ENCODE measurements around the gene CCL22. TPM values are rescaled to one million over a fixed set of nuclear protein-coding genes. Genes with fewer than 3 reads are reported as not detected.

Gene CCL22
- total and polyA plus RNA-seq, 2 of the 4 experiments (the other 2 are of a cell fraction), result not detected

DNA sequence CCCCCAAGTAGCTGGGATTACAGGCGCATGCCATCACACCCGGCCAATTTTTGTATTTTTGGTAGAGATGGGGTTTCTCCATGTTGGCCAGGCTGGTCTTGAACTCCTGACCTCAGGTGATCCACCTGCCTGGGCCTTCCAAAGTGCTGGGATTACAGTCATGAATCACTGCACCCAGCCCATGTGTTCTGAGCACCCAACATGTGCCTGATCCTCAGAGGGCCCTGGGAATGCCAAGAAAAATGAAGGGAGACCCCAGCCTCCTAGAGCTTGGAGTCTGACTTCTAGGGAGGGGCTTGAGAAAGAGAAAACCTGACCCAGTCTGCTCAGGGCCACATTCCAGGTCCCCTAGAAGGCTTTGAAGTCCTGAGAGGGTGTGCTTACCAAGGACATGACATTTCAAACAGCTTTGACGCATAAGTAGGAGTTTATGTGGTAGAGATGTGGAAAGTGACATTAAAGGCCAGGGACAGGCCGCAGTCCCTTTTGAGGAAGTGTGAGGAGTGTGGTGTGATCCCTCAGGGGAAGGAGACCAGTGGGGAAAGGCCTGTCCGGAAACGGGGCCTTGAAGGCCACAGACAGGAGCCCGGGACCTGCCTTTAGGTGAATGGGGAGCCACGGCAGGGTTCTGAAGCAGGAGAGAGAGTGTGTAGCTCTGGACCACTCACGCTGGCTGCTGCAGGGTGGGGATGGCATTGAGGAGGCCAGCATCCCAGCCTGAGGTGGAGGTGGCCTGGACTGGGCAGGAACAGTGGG, 1.1 kb upstream of the CCL22 start:
- dilution Hi-C loops (cut with HindIII; ENCODE audit: low sequenced_read_pairs, unreplicated experiment) (no loop called here), in situ Hi-C loops (cut with MboI; ENCODE audit: low sequenced_read_pairs) (no loop called here), intact Hi-C loops (cut with micrococcal nuclease) (no loop called here)
- H2AFZ ChIP-seq (replicated peaks; ENCODE audit: low read length, poor library complexity), result no peak overlapping the region
- no peak overlapping the region for H3K14ac ChIP-seq (replicated peaks; ENCODE audit: low read depth, low read length)
- ChIA-PET POLR2A (ENCODE audit: unreplicated experiment) (no interaction called here), CTCF (no interaction called here)
- H3K4ac ChIP-seq (ENCODE audit: low read depth, low read length), result no peak overlapping the region
- H3K56ac ChIP-seq (ENCODE audit: extremely low read depth, insufficient read depth, low read length), result no peak overlapping the region
- no peak for DNase-seq
- no peak overlapping the region for H2BK20ac ChIP-seq (ENCODE audit: low read depth, low read length)
- no peak overlapping the region for H3K4me3 ChIP-seq (ENCODE audit: insufficient read depth, low read depth, low read length)
- no peak overlapping the region for H4K8ac ChIP-seq (ENCODE audit: low read depth in 2 of 2, low read length in 2 of 2)
- H3K4me1 ChIP-seq (ENCODE audit: control insufficient read depth, insufficient read depth, low read length), result no peaks in the 10 kb centered on the region
- TF ChIP-seq RAD21 (IDR thresholded peaks at IDR 0.05; ENCODE audit: low read length) (no peak), NFE2L2 (IDR thresholded peaks at IDR 0.05; ENCODE audit: low read depth, low read length) (no peak), RCOR1 (IDR thresholded peaks at IDR 0.05; ENCODE audit: insufficient replicate concordance, low read length) (no peak), MAFK (IDR thresholded peaks at IDR 0.05; ENCODE audit: low read depth, low read length) (no peak), CHD1 (IDR thresholded peaks at IDR 0.05; ENCODE audit: low read depth, low read length) (no peak), MXI1 (IDR thresholded peaks at IDR 0.05; ENCODE audit: borderline replicate concordance, low read depth, low read length) (no peak), FOS (IDR thresholded peaks at IDR 0.05; ENCODE audit: low read depth, low read length) (no peak), BHLHE40 (IDR thresholded peaks at IDR 0.05; ENCODE audit: low read depth, low read length) (no peak), POLR2A (IDR thresholded peaks at IDR 0.05; ENCODE audit: low read depth, low read length) (no peak), SMC3 (IDR thresholded peaks at IDR 0.05; ENCODE audit: low read depth, low read length) (no peak), MAZ (IDR thresholded peaks at IDR 0.05; ENCODE audit: borderline replicate concordance, low read depth, low read length) (no peak), RFX5 (IDR thresholded peaks at IDR 0.05; ENCODE audit: low read depth, low read length) (no peak)
- TF ChIP-seq, protein P1, sequence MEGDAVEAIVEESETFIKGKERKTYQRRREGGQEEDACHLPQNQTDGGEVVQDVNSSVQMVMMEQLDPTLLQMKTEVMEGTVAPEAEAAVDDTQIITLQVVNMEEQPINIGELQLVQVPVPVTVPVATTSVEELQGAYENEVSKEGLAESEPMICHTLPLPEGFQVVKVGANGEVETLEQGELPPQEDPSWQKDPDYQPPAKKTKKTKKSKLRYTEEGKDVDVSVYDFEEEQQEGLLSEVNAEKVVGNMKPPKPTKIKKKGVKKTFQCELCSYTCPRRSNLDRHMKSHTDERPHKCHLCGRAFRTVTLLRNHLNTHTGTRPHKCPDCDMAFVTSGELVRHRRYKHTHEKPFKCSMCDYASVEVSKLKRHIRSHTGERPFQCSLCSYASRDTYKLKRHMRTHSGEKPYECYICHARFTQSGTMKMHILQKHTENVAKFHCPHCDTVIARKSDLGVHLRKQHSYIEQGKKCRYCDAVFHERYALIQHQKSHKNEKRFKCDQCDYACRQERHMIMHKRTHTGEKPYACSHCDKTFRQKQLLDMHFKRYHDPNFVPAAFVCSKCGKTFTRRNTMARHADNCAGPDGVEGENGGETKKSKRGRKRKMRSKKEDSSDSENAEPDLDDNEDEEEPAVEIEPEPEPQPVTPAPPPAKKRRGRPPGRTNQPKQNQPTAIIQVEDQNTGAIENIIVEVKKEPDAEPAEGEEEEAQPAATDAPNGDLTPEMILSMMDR (conservative IDR thresholded peaks at IDR 0.05; ENCODE audit: low read depth, low read length), result no peak
- TF ChIP-seq, protein P2, sequence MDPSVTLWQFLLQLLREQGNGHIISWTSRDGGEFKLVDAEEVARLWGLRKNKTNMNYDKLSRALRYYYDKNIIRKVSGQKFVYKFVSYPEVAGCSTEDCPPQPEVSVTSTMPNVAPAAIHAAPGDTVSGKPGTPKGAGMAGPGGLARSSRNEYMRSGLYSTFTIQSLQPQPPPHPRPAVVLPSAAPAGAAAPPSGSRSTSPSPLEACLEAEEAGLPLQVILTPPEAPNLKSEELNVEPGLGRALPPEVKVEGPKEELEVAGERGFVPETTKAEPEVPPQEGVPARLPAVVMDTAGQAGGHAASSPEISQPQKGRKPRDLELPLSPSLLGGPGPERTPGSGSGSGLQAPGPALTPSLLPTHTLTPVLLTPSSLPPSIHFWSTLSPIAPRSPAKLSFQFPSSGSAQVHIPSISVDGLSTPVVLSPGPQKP (IDR thresholded peaks at IDR 0.05; ENCODE audit: borderline replicate concordance, low read depth, low read length), result no peak
- TF ChIP-seq, protein P3, sequence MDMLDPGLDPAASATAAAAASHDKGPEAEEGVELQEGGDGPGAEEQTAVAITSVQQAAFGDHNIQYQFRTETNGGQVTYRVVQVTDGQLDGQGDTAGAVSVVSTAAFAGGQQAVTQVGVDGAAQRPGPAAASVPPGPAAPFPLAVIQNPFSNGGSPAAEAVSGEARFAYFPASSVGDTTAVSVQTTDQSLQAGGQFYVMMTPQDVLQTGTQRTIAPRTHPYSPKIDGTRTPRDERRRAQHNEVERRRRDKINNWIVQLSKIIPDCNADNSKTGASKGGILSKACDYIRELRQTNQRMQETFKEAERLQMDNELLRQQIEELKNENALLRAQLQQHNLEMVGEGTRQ (IDR thresholded peaks at IDR 0.05; ENCODE audit: low read depth, low read length), result no peak
- peaks cover 61% of the 10 kb centered on the region for H3K27me3 ChIP-seq (ENCODE audit: control insufficient read depth, insufficient read depth, low read length)
- no peak overlapping the region for H2AK9ac ChIP-seq (replicated peaks; ENCODE audit: low read depth, low read length, poor library complexity)
- H3K4me2 ChIP-seq (ENCODE audit: low read depth, low read length), result no peak overlapping the region
- H3K79me1 ChIP-seq (ENCODE audit: low read depth in 1 of 2, low read length in 2 of 2), result no peaks in the 10 kb centered on the region
- H3K36me3 ChIP-seq (ENCODE audit: control insufficient read depth, insufficient read depth, low read length), result no peaks in the 10 kb centered on the region
- H2AK5ac ChIP-seq (ENCODE audit: low read depth, low read length), result no peak overlapping the region
- H3K9me1 ChIP-seq (ENCODE audit: insufficient read depth, low read length), result no peaks in the 10 kb centered on the region
- no peak overlapping the region for H3K9ac ChIP-seq (ENCODE audit: low read depth, low read length)
- BruUV-seq (replicated peaks), result no TSS peak
- ATAC-seq (ENCODE audit: low read depth), result no peak
- no peak overlapping the region for H2BK15ac ChIP-seq (ENCODE audit: low read depth, low read length)
- H2BK5ac ChIP-seq (ENCODE audit: low read depth, low read length, poor library complexity, severe bottlenecking), result no peak overlapping the region
- H3K9me3 ChIP-seq (ENCODE audit: control insufficient read depth, insufficient read depth, low read length), result no peaks in the 10 kb centered on the region
- H3K23ac ChIP-seq (ENCODE audit: low read depth, low read length), result no peak overlapping the region
- no peak overlapping the region for H3K18ac ChIP-seq (ENCODE audit: low read depth, low read length)
- no peaks in the 10 kb centered on the region for H4K20me1 ChIP-seq (ENCODE audit: insufficient read depth, low read length)
- 62% methylated on average over 6 of the region's 9 CpGs; no CpG with 5 or more reads in 1 of the 2 experiments for WGBS, 2 experiments (ENCODE audit: extremely low coverage in 2 of 2, insufficient read length in 1 of 2)
- H3K27ac ChIP-seq (ENCODE audit: insufficient read depth, low read length), result no peak overlapping the region
- H2BK120ac ChIP-seq (ENCODE audit: low read depth, low read length), result no peak overlapping the region
- H4K91ac ChIP-seq (ENCODE audit: insufficient read depth, low read depth, low read length), result no peak overlapping the region
- no peak overlapping the region for H4K5ac ChIP-seq (ENCODE audit: low read depth, low read length)

All from IMR-90 (cell line).